Type B pancreatic cell (in vitro differentiated cells): ENCODE measurements around the gene GALM. TPM values are rescaled to one million over a fixed set of nuclear protein-coding genes. Genes with fewer than 3 reads are reported as not detected.
"Not testable (repeated sequence)": the region's sequence is repeated elsewhere in the genome, so short reads cannot be mapped to it uniquely, and the experiment has no call there.

Experiments used
- DNase-seq: peaks from one replicate; pipeline ENCODE4 v3.0.0; 2021; ENCODE audit warnings: mixed read lengths; ENCODE audit not compliant: unreplicated experiment; ENCODE audit errors: extremely low spot score
- H3K27ac Mint-ChIP-seq: 2 replicates; pipeline ENCODE4 v1.8.0; 2021; ENCODE audit warnings: mild to moderate bottlenecking, mixed read lengths
- H3K27me3 Mint-ChIP-seq: 2 replicates; pipeline ENCODE4 v1.8.0; 2021; ENCODE audit warnings: mixed read lengths
- H3K36me3 Mint-ChIP-seq: 2 replicates; pipeline ENCODE4 v1.8.0; 2021; ENCODE audit warnings: mixed read lengths
- H3K4me1 Mint-ChIP-seq: one replicate; pipeline ENCODE4 v1.8.0; 2021; ENCODE audit warnings: mixed read lengths; ENCODE audit not compliant: unreplicated experiment
- H3K4me3 Mint-ChIP-seq: 2 replicates; pipeline ENCODE4 v1.8.0; 2021; ENCODE audit warnings: mild to moderate bottlenecking, mixed read lengths
- H3K9me3 Mint-ChIP-seq: 2 replicates; pipeline ENCODE4 v1.8.0; 2021; ENCODE audit warnings: mixed read lengths
- total RNA-seq: library from RNA; stranded (reverse); gene quantifications from 2 replicates; pipeline ENCODE4 v1.2.1, GENCODE V29; 2021; ENCODE audit warnings: low replicate concordance
- TF ChIP-seq, protein P1 (sequence below): fragments of 200-600 bp; sonication (generic); conservative IDR thresholded peaks from 2 replicates; pipeline ENCODE4 v1.5.0; 2021; ENCODE audit warnings: antibody characterized with exemption, mild to moderate bottlenecking

The GALM gene
- total RNA-seq, 1 donor from 2014 or later: 16.1 TPM

DNA sequence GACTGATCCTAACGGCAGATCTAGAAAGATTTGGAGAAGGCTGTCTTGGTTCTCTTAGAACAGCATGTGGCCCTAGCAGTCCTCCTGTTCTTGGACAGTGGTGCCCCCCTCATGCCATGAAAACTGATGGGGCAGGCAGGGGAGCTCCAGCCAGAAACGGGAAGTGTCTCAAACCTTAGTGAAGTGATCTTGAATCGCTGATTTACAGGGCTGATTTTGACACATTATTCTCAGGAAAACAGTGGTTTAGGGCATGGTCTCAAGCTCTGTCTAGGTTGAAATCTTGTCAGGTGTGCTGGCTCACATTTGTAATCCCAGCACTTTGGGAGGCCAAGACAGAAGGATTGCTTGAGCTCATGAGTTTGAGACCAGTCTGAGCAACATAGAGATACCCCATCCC is 47.4 kb downstream of the GALM start:
- Mint-ChIP-seq H3K36me3 (peaks cover 10% of the 10 kb centered on the region), H3K4me3 (no peak overlapping the region), H3K27ac (no peak overlapping the region), H3K9me3 (peaks cover 5% of the 10 kb centered on the region), H3K4me1 (peaks cover 5% of the 10 kb centered on the region), H3K27me3 (no peaks in the 10 kb centered on the region)
- no peak for DNase-seq
- TF ChIP-seq, protein P1, sequence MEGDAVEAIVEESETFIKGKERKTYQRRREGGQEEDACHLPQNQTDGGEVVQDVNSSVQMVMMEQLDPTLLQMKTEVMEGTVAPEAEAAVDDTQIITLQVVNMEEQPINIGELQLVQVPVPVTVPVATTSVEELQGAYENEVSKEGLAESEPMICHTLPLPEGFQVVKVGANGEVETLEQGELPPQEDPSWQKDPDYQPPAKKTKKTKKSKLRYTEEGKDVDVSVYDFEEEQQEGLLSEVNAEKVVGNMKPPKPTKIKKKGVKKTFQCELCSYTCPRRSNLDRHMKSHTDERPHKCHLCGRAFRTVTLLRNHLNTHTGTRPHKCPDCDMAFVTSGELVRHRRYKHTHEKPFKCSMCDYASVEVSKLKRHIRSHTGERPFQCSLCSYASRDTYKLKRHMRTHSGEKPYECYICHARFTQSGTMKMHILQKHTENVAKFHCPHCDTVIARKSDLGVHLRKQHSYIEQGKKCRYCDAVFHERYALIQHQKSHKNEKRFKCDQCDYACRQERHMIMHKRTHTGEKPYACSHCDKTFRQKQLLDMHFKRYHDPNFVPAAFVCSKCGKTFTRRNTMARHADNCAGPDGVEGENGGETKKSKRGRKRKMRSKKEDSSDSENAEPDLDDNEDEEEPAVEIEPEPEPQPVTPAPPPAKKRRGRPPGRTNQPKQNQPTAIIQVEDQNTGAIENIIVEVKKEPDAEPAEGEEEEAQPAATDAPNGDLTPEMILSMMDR: no peak

DNA sequence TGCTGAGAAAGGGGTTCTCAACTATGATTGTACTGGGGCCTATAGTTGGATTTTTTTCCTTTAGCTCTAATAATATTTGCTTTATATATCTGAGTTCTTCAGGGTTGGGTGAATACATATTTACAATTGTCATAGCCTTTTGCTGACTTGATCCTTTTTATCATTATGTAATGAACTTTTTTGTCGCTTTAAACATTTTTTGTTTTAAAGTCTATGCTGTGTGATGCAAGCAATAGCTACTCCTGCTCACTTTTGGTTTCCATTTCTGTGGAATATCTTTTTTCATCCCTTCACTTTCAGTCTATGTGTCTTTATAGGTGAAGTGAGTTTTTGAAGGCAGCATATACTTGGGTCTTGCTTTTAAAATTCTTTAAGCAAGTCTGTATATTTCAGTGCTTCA is 49.0 kb downstream of the GALM start:
- Mint-ChIP-seq H3K27ac (peak overlapping the region; percentile 9), H3K36me3 (peaks cover 10% of the 10 kb centered on the region)
- not testable (repeated sequence) for H3K9me3 Mint-ChIP-seq, DNase-seq, H3K4me3 Mint-ChIP-seq, H3K4me1 Mint-ChIP-seq, H3K27me3 Mint-ChIP-seq

DNA sequence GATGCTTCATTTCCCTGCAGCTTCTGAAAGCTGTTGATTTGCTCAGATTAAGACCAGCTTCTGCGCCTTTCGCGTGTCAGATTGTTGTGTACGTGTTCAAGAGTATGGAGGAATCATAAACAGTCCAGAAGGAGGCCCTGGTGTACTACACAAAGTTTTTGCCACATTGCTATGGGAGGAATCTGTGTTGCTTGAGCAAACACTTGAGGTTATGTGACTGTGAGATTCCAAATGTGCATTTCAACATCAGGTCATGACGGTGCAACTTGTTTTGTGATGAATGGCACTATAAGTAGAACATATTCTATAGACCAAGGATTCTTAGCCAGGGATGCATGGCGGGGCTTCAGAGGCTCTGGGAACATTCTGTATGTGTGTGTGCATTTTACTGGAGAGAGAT is 50.3 kb downstream of the GALM start:
- H3K4me3 Mint-ChIP-seq: no peak overlapping the region
- H3K27ac Mint-ChIP-seq: peak overlapping the region; percentile 17
- H3K4me1 Mint-ChIP-seq: peaks cover 6% of the 10 kb centered on the region
- H3K36me3 Mint-ChIP-seq: peaks cover 18% of the 10 kb centered on the region
- no peaks in the 10 kb centered on the region for H3K27me3 Mint-ChIP-seq
- TF ChIP-seq, protein P1: no peak
- no peak for DNase-seq
- peaks cover 14% of the 10 kb centered on the region for H3K9me3 Mint-ChIP-seq

DNA sequence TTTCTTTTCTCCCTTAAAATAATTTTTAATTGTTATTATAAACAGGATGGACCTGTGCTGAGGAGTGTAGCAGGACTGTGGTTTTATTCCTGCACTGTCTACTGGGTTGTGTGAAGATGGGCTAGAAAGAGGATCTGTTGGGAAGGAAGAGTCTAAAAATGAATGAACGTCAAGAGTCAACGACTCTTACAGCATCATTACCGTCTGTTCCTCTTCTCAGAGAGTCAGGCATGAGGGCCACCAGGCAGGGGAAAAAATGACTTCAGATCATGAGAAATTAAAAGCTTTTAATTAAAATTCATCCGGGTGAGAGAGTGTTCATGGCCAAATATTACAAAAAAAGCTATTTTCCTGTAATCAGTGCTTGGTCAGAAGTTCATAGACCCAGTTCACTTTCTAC is 52.7 kb downstream of the GALM start:
- Mint-ChIP-seq H3K27me3 (no peaks in the 10 kb centered on the region), H3K4me1 (peaks cover 11% of the 10 kb centered on the region), H3K4me3 (no peak overlapping the region), H3K36me3 (peaks cover 11% of the 10 kb centered on the region), H3K9me3 (peaks cover 9% of the 10 kb centered on the region), H3K27ac (no peak overlapping the region)
- no peak for DNase-seq
- TF ChIP-seq, protein P1: no peak

DNA sequence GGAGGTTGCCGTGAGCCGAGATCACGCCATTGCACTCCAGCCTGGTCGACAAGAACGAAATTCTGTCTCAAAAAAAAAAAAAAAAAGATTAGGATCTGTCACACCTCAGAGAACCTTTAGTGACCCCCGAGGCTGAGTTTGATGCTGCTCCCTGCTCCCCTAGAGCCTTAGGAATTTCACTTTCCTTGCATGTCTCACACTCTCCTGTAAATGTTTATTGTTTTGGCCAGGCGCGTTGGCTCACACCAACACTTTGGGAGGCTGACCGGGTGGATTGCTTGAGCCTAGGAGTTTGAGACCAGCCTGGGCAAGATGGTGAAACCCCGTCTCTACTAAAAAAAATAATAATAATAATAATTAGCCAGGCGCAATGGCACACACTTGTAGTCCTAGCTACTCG is 53.8 kb downstream of the GALM start:
- TF ChIP-seq, protein P1: no peak
- H3K9me3 Mint-ChIP-seq: peaks cover 9% of the 10 kb centered on the region
- H3K4me1 Mint-ChIP-seq: peaks cover 11% of the 10 kb centered on the region
- H3K4me3 Mint-ChIP-seq: no peak overlapping the region
- no peak for DNase-seq
- no peaks in the 10 kb centered on the region for H3K27me3 Mint-ChIP-seq
- H3K36me3 Mint-ChIP-seq: peaks cover 8% of the 10 kb centered on the region
- H3K27ac Mint-ChIP-seq: no peak overlapping the region

DNA sequence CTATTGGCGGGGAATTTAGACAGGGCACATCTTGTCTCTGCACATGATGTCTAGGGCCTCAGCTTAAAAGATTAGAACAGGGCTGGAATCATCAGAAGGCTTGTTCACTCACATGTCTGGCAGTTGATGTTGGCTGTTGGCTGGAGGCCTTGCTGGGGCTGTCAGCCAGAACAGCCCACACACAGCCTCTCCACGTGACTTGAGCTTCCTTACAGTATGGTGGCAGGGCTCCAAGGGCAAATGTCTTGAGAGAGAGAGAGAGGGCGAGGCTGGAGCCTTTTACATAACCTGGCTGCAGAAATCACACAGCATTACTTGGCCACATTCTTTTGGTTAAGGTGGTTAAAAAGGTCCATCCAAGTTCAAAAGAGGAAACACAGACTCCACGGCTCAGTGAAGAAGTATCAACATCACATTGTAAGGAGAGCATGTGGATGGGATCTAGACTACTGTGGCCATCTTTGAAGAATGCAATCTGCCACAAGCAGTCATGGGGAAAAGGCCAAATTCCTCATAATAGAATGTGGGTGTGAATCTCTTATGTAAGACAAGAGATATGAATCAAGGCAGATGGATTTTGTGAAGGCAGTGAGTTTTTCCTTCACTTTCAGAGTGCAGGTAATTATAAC is 54.8 kb downstream of the GALM start:
- peak overlapping the region; percentile 54 for H3K27ac Mint-ChIP-seq
- peaks cover 9% of the 10 kb centered on the region for H3K9me3 Mint-ChIP-seq
- H3K27me3 Mint-ChIP-seq: no peaks in the 10 kb centered on the region

More for the DNA sequence above, 54.8 kb downstream of the GALM start:
- H3K36me3 Mint-ChIP-seq: peaks cover 8% of the 10 kb centered on the region
- no peak for DNase-seq
- TF ChIP-seq, protein P1: no peak
- H3K4me1 Mint-ChIP-seq: peaks cover 12% of the 10 kb centered on the region
- no peak overlapping the region for H3K4me3 Mint-ChIP-seq
